Lung (tissue), 12 donors: Measurements from ENCODE around the gene PLCL1. TPM values are rescaled to one million over a fixed set of nuclear protein-coding genes. Genes with fewer than 3 reads are reported as not detected.
A peak's percentile ranks its signal among the peaks of the same experiment; 100 is the strongest.

Source experiments
- ATAC-seq: fragments of 200-7000 bp; cut with Tn5 transposase; one replicate; pipeline ENCODE4 v1.9.1; 2020; ENCODE audit warnings: moderate number of reproducible peaks; ENCODE audit not compliant: insufficient read depth, low FRiP score
- DNase-seq, 3 donors: peaks; one replicate each; pipeline ENCODE4 v3.0.0-alpha.2; 2013 to 2017
- H3K27ac ChIP-seq, 2 donors: one replicate each; pipeline ENCODE4 v1.5.1; 2013; ENCODE audit warnings: mild to moderate bottlenecking in 2 of 2, moderate library complexity in 2 of 2, control low read depth in 1 of 2, inconsistent platforms in 1 of 2, low read depth in 1 of 2, low read length in 1 of 2
- H3K27me3 ChIP-seq, 3 donors: one replicate each; pipeline ENCODE4 v1.5.1; 2013; ENCODE audit warnings: low read length in 2 of 3; ENCODE audit not compliant: control insufficient read depth in 3 of 3, insufficient read depth in 3 of 3
- H3K36me3 ChIP-seq, 4 donors: one replicate each; pipeline ENCODE4 v1.5.1; 2013; ENCODE audit warnings: low read length in 4 of 4, mild to moderate bottlenecking in 1 of 4, moderate library complexity in 1 of 4; ENCODE audit not compliant: control insufficient read depth in 4 of 4, insufficient read depth in 4 of 4
- H3K4me1 ChIP-seq, 5 donors: one replicate each; pipeline ENCODE4 v1.5.1; 2013; ENCODE audit warnings: low read length in 5 of 5, mild to moderate bottlenecking in 2 of 5, moderate library complexity in 1 of 5; ENCODE audit not compliant: control insufficient read depth in 5 of 5, insufficient read depth in 5 of 5
- H3K4me3 ChIP-seq: one replicate; pipeline ENCODE4 v1.5.1; 2013; ENCODE audit warnings: mild to moderate bottlenecking, control low read depth, moderate library complexity
- H3K9ac ChIP-seq, 2 donors: one replicate each; pipeline ENCODE4 v1.5.1; 2013; ENCODE audit warnings: low read length in 2 of 2, control low read depth in 1 of 2; ENCODE audit not compliant: insufficient read depth in 1 of 2
- H3K9me3 ChIP-seq, 4 donors: one replicate each; pipeline ENCODE4 v1.5.1; 2013; ENCODE audit warnings: low read length in 3 of 4, mild to moderate bottlenecking in 1 of 4, moderate library complexity in 1 of 4; ENCODE audit not compliant: control insufficient read depth in 4 of 4, insufficient read depth in 3 of 4
- WGBS, 2 donors: extraction: QIAGEN DNeasy Blood & Tissue Kit; methylation state at CpG; one replicate each; pipeline ENCODE4 v1.1.7; 2013; 5-methylcytosine and 5-hydroxymethylcytosine counted together
- polyA plus RNA-seq, 2 donors: library from polyadenylated mRNA; stranded (reverse); fragments of 200-250 nt; gene quantifications; one replicate each; pipeline ENCODE4 v1.2.1, GENCODE V29; 2013
- total RNA-seq, 2 donors: library from RNA; depleted of rRNA in 1 of 2; stranded (reverse); fragments of >200 nt in 1 of 2; gene quantifications; one replicate each; pipeline ENCODE4 v1.2.1, GENCODE V29; 2014 to 2021
- TF ChIP-seq, protein P1 (sequence below): IDR thresholded peaks from 2 replicates; pipeline ENCODE4 v1.5.1; 2012; ENCODE audit warnings: mild to moderate bottlenecking; ENCODE audit errors: control extremely low read depth, extremely low read depth
- donor health status: control.
- donor health status: control.
- donor health status: Bipolar disorder and iron deficiency.
- donor health status: healthy.
- donor health status: DM: yes; HTN: yes; CAD: no.

Gene PLCL1
- total and polyA plus RNA-seq, 4 donors = 1.1 to 13.0 (median 2.9) TPM

DNA sequence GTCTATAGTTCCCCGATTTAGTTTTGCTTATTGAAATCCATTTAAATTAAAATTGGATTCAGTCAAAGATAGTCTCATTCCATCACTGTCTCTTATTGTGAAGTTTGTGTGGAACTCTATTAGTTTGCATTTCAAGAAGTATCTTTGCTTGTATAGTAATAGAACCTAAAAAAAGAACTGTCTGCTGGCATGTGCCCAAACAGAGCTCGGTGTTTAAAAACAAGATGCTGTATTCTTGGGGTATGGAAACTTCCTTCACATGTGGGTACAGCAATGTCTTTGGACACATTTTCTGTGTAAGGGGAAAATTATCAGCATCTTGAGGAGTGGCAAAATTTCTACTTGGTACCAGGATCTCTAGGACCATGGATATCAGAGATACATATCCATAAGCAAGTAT lies 292.6 kb downstream of the PLCL1 start:
- H3K27ac ChIP-seq = no peak overlapping the region

DNA sequence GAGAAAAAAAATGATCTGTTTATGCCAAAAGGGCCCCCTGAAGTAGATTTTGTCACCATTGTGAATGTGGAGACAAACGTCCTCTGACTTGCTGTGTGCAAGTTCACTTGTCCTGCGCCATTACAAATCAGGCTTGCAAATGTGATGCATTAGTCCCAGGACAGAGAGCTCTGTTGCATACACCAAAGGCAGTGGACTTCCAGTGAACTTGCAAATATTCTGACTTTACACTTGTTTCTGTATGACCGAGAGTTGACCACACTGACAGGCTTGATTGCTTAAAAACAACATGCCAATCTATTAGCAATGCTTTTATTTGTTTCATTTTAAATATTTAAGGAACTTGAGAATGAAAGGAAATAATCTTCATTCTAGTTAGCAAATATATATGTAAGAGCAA lies 293.2 kb downstream of the PLCL1 start:
- WGBS, 2 donors = 88 to 93% methylated on average over 3 of the region's 3 CpGs
- H3K27me3 ChIP-seq = no peaks in the 10 kb centered on the region
- DNase-seq (no peak), ATAC-seq (no peak)
- H3K27ac ChIP-seq = no peak overlapping the region
- peaks cover 0 to 20% (median 0%) of the 10 kb centered on the region in 5 donors for H3K4me1 ChIP-seq
- H3K9me3 ChIP-seq = no peaks in the 10 kb centered on the region
- no peak overlapping the region for H3K9ac ChIP-seq
- no peak overlapping the region for H3K4me3 ChIP-seq
- TF ChIP-seq, protein P1, sequence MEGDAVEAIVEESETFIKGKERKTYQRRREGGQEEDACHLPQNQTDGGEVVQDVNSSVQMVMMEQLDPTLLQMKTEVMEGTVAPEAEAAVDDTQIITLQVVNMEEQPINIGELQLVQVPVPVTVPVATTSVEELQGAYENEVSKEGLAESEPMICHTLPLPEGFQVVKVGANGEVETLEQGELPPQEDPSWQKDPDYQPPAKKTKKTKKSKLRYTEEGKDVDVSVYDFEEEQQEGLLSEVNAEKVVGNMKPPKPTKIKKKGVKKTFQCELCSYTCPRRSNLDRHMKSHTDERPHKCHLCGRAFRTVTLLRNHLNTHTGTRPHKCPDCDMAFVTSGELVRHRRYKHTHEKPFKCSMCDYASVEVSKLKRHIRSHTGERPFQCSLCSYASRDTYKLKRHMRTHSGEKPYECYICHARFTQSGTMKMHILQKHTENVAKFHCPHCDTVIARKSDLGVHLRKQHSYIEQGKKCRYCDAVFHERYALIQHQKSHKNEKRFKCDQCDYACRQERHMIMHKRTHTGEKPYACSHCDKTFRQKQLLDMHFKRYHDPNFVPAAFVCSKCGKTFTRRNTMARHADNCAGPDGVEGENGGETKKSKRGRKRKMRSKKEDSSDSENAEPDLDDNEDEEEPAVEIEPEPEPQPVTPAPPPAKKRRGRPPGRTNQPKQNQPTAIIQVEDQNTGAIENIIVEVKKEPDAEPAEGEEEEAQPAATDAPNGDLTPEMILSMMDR = no peak
- peaks cover 0 to 3% (median 2%) of the 10 kb centered on the region in 4 donors for H3K36me3 ChIP-seq

More for the DNA sequence above, 292.6 kb downstream of the PLCL1 start:
- ATAC-seq = no peak
- H3K4me1 ChIP-seq = peaks cover 0 to 14% (median 0%) of the 10 kb centered on the region in 5 donors
- peak in 1 of 3 donors; percentile 29 for DNase-seq
- H3K9ac ChIP-seq = no peak overlapping the region
- no peaks in the 10 kb centered on the region for H3K9me3 ChIP-seq
- H3K27me3 ChIP-seq = no peaks in the 10 kb centered on the region
- no peak overlapping the region for H3K4me3 ChIP-seq
- TF ChIP-seq, protein P1 = no peak
- peaks cover 0 to 3% (median 2%) of the 10 kb centered on the region in 4 donors for H3K36me3 ChIP-seq
- 67 to 79% methylated on average over 2 of the region's 2 CpGs for WGBS, 2 donors

DNA sequence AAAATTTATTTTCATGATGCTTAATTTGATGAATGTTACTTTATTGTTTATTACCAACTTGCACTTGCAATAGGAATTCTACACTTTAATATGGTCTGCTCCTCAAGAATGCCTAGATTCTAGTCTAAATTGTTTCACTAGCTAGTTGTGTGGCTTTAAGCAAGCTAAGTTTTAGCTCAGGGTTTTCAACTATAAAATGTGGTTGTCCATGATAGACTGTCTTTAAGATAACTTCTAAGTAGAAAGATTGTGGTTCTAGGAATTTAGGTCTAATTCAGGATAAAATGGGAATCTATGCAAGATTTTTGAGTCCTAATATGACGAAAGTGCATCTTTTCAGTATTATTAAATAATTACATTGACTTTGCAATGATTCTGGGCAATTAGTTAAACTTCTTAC lies 294.0 kb downstream of the PLCL1 start:
- Histone ChIP-seq H3K4me1 (peaks cover 0 to 21% (median 0%) of the 10 kb centered on the region in 5 donors), H3K27me3 (no peaks in the 10 kb centered on the region), H3K9me3 (no peaks in the 10 kb centered on the region), H3K4me3 (no peak overlapping the region), H3K27ac (no peak overlapping the region), H3K9ac (no peak overlapping the region), H3K36me3 (peaks cover 0 to 3% (median 2%) of the 10 kb centered on the region in 4 donors)
- ATAC-seq (no peak), DNase-seq (no peak)
- TF ChIP-seq, protein P1 = no peak
- 93 to 97% methylated on average over 1 of the region's 1 CpG for WGBS, 2 donors

DNA sequence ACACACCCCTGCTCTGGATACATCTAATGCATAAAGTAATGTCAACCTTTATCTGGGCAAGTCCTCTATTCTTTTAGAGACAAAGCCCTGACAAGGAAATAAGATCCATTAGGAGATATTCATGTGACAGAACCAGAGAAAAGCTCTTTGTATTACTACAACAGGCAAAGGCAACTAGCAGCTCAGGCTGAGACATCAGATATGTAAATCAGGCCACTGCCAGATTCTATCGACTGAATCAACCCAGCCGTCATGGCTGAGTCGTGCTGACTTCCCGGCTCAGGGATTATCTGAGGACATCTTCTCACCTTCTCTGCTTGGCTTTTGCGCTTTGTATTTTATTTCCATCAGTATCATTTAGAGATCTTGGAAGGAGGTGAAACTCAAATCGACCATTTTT lies 294.5 kb downstream of the PLCL1 start:
- DNase-seq (no peak), ATAC-seq (no peak)
- Histone ChIP-seq H3K9ac (no peak overlapping the region), H3K4me3 (no peak overlapping the region), H3K27ac (no peak overlapping the region), H3K4me1 (peaks cover 0 to 24% (median 0%) of the 10 kb centered on the region in 5 donors), H3K9me3 (no peaks in the 10 kb centered on the region), H3K36me3 (peaks cover under 1 to 6% (median 2%) of the 10 kb centered on the region in 4 donors), H3K27me3 (no peaks in the 10 kb centered on the region)
- TF ChIP-seq, protein P1 = no peak
- WGBS, 2 donors = 83 to 84% methylated on average over 6 of the region's 6 CpGs
